SU-DHL-6 (cell line): ENCODE measurements around the gene CLSTN2.

Source experiments
- H2AFZ ChIP-seq: fragments of 200-600 bp; sonication (generic); 2 replicates; pipeline ENCODE4 v1.6.1; 2014; ENCODE audit warnings: low read depth, mild to moderate bottlenecking, moderate library complexity, mixed read lengths, antibody characterized with exemption, low read length; ENCODE audit not compliant: severe bottlenecking
- H3F3A ChIP-seq: fragments of 200-600 bp; shearing (Covaris generic); 2 replicates; pipeline ENCODE4 v1.6.0; 2016; ENCODE audit warnings: antibody characterized with exemption, mild to moderate bottlenecking; ENCODE audit not compliant: insufficient read depth
- H3K27ac ChIP-seq: fragments of 200-600 bp; sonication (generic); 2 replicates; pipeline ENCODE4 v1.5.1; 2016; ENCODE audit warnings: low read depth, mild to moderate bottlenecking, low read length, moderate library complexity, mixed read lengths
- H3K27me3 ChIP-seq: fragments of 200-600 bp; sonication (generic), shearing (Covaris generic); 2 replicates; pipeline ENCODE4 v1.6.0; 2014; ENCODE audit warnings: mild to moderate bottlenecking, low read length
- H3K36me3 ChIP-seq: fragments of 200-600 bp; sonication (generic); 2 replicates; pipeline ENCODE4 v1.6.1; 2014; ENCODE audit warnings: mild to moderate bottlenecking, low read length, mixed read lengths
- H3K4me2 ChIP-seq: fragments of 300-600, 200-600 bp; shearing (Covaris generic), sonication (generic); 2 replicates; pipeline ENCODE4 v1.6.0; 2014; ENCODE audit warnings: low read length, low read depth, mild to moderate bottlenecking; ENCODE audit not compliant: poor library complexity, severe bottlenecking
- H3K4me3 ChIP-seq: fragments of 200-600 bp; sonication (generic); 2 replicates; pipeline ENCODE4 v1.5.1; 2014; ENCODE audit warnings: antibody characterized with exemption, low read length, mild to moderate bottlenecking, mixed read lengths; ENCODE audit not compliant: insufficient read depth, poor library complexity, severe bottlenecking
- H3K79me2 ChIP-seq: fragments of 200-600 bp; sonication (generic); 2 replicates; pipeline ENCODE4 v1.6.1; 2014; ENCODE audit warnings: mild to moderate bottlenecking, low read length, moderate library complexity; ENCODE audit not compliant: insufficient read depth
- H3K9ac ChIP-seq: fragments of 200-600 bp; sonication (generic); 2 replicates; pipeline ENCODE4 v1.7.0; 2014; ENCODE audit warnings: mild to moderate bottlenecking, low read length
- H3K9me2 ChIP-seq: fragments of 200-600 bp; sonication (generic); replicated peaks from 2 replicates; pipeline ENCODE4 v1.6.1; 2014; ENCODE audit warnings: low read length; ENCODE audit not compliant: insufficient read depth
- H3K9me3 ChIP-seq: fragments of 200-600 bp; sonication (generic); 2 replicates; pipeline ENCODE4 v1.6.1; 2014; ENCODE audit warnings: low read length, mixed read lengths; ENCODE audit not compliant: insufficient read depth
- H4K20me1 ChIP-seq: fragments of 200-600 bp; sonication (generic); 2 replicates; pipeline ENCODE4 v1.6.1; 2014; ENCODE audit warnings: low read depth, mild to moderate bottlenecking, antibody characterized with exemption, low read length, moderate library complexity, mixed read lengths
- CTCF ChIP-seq: fragments of 200-600 bp; sonication (generic); IDR thresholded peaks from one replicate; pipeline ENCODE4 v1.5.1; 2017; ENCODE audit warnings: antibody characterized with exemption, mild to moderate bottlenecking, low read length, moderate library complexity; ENCODE audit not compliant: insufficient read depth, poor library complexity, severe bottlenecking
- EZH2phosphoT487 ChIP-seq: fragments of 200-600 bp; sonication (generic), shearing (Covaris generic); conservative IDR thresholded peaks from 2 replicates; pipeline ENCODE4 v1.6.1; 2018; ENCODE audit warnings: mild to moderate bottlenecking, antibody characterized with exemption, low read length, moderate library complexity, mixed read lengths

The CLSTN2 gene

GRCh38 chr3:140545197-140545596, 610.2 kb downstream of the CLSTN2 start:
- no peaks in the 10 kb centered on the region for H3K9me3 ChIP-seq
- no peak overlapping the region for H2AFZ ChIP-seq
- H3F3A ChIP-seq, result no peaks in the 10 kb centered on the region
- no peak overlapping the region for H3K4me3 ChIP-seq
- no peaks in the 10 kb centered on the region for H4K20me1 ChIP-seq
- TF ChIP-seq EZH2phosphoT487 (no peak), CTCF (no peak)
- H3K79me2 ChIP-seq, result no peaks in the 10 kb centered on the region
- no peaks in the 10 kb centered on the region for H3K9me2 ChIP-seq
- H3K27ac ChIP-seq, result no peak overlapping the region
- H3K9ac ChIP-seq, result no peak overlapping the region
- H3K4me2 ChIP-seq, result no peak overlapping the region
- no peaks in the 10 kb centered on the region for H3K27me3 ChIP-seq
- H3K36me3 ChIP-seq, result no peaks in the 10 kb centered on the region

DNA sequence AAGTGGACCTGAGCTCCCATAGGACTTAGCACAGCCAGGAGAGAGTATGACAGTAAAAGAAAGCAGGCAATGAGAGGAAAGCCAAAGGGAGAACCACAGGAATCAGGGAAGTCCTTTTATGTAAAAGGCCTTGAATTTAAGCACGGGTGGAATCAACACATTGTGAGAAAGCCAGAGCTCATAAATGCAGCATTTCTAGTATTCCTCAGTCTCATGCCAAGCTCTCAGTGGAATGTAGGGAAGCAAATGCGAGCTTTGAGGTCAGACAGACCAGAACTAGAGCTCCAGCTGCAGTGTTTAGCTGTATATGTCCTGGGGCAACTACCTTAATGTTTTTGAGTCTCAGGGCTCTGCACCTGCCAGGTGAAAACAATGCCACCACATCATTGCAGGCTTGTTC, 610.8 kb downstream of the CLSTN2 start:
- TF ChIP-seq EZH2phosphoT487 (no peak), CTCF (no peak)
- H3K4me2 ChIP-seq, result no peak overlapping the region

GRCh38 chr3:140546649-140547048, 611.7 kb downstream of the CLSTN2 start:
- H4K20me1 ChIP-seq, result no peaks in the 10 kb centered on the region
- H3K36me3 ChIP-seq, result no peaks in the 10 kb centered on the region
- no peaks in the 10 kb centered on the region for H3K79me2 ChIP-seq
- H3K27me3 ChIP-seq, result no peaks in the 10 kb centered on the region
- no peak overlapping the region for H3K4me2 ChIP-seq
- no peaks in the 10 kb centered on the region for H3F3A ChIP-seq
- no peaks in the 10 kb centered on the region for H3K9me3 ChIP-seq
- TF ChIP-seq EZH2phosphoT487 (no peak), CTCF (no peak)
- no peak overlapping the region for H3K4me3 ChIP-seq
- H3K9me2 ChIP-seq, result no peaks in the 10 kb centered on the region
- no peak overlapping the region for H2AFZ ChIP-seq
- H3K27ac ChIP-seq, result no peak overlapping the region
- no peak overlapping the region for H3K9ac ChIP-seq

More for the DNA sequence above, 610.8 kb downstream of the CLSTN2 start:
- Histone ChIP-seq H3K4me3 (no peak overlapping the region), H2AFZ (no peak overlapping the region), H3K27me3 (no peaks in the 10 kb centered on the region), H3K9me2 (no peaks in the 10 kb centered on the region), H3K27ac (no peak overlapping the region), H3K36me3 (no peaks in the 10 kb centered on the region), H4K20me1 (no peaks in the 10 kb centered on the region), H3K9ac (no peak overlapping the region), H3F3A (no peaks in the 10 kb centered on the region), H3K79me2 (no peaks in the 10 kb centered on the region), H3K9me3 (no peaks in the 10 kb centered on the region)
